Amniotic epithelial cell (primary cell): ENCODE data around the gene KDM4B.

Experiments
- DNase-seq: peaks from one replicate; pipeline ENCODE4 v3.0.0-alpha.2; 2010; ENCODE audit warnings: low read depth

Gene KDM4B

GRCh38 chr19:5137114-5137513 is 168.2 kb downstream of the KDM4B start:
- no peak for DNase-seq

- no peak for DNase-seq
Measured at GRCh38 chr19:5137571-5138124, 168.7 kb downstream of the KDM4B start.

GRCh38 chr19:5138606-5139582 is 170.0 kb downstream of the KDM4B start:
- peak; percentile 93 for DNase-seq

GRCh38 chr19:5139583-5140325 is 170.8 kb downstream of the KDM4B start:
- DNase-seq: no peak

- DNase-seq: peak; percentile 93
Measured at GRCh38 chr19:5141129-5141849, 172.4 kb downstream of the KDM4B start.

GRCh38 chr19:5141850-5142724 is 173.2 kb downstream of the KDM4B start:
- DNase-seq: no peak

GRCh38 chr19:5142725-5143097 is 173.8 kb downstream of the KDM4B start:
- DNase-seq: no peak

- DNase-seq: no peak
Measured at GRCh38 chr19:5143471-5144411, 174.8 kb downstream of the KDM4B start.

- DNase-seq: no peak
Measured at GRCh38 chr19:5144545-5145179, 175.7 kb downstream of the KDM4B start.

GRCh38 chr19:5145521-5146511 is 176.9 kb downstream of the KDM4B start:
- DNase-seq: no peak

- DNase-seq: no peak
Measured at GRCh38 chr19:5147074-5147977, 178.4 kb downstream of the KDM4B start.

GRCh38 chr19:5147978-5148793 is 179.3 kb downstream of the KDM4B start:
- no peak for DNase-seq

GRCh38 chr19:5148794-5149190 is 179.9 kb downstream of the KDM4B start:
- DNase-seq: no peak

GRCh38 chr19:5149508-5149907 is 180.6 kb downstream of the KDM4B start:
- no peak for DNase-seq

GRCh38 chr19:5149932-5150901 is 181.3 kb downstream of the KDM4B start:
- DNase-seq: no peak
